GM19372 (cell line): ENCODE measurements around the gene HK3.

Experiments
- ATAC-seq: cut with Tn5 transposase; IDR thresholded peaks from one replicate; pipeline ENCODE4 v1.9.1; 2021; ENCODE audit warnings: mild to moderate bottlenecking, low read depth, moderate library complexity; ENCODE audit not compliant: unreplicated experiment

The HK3 gene

DNA sequence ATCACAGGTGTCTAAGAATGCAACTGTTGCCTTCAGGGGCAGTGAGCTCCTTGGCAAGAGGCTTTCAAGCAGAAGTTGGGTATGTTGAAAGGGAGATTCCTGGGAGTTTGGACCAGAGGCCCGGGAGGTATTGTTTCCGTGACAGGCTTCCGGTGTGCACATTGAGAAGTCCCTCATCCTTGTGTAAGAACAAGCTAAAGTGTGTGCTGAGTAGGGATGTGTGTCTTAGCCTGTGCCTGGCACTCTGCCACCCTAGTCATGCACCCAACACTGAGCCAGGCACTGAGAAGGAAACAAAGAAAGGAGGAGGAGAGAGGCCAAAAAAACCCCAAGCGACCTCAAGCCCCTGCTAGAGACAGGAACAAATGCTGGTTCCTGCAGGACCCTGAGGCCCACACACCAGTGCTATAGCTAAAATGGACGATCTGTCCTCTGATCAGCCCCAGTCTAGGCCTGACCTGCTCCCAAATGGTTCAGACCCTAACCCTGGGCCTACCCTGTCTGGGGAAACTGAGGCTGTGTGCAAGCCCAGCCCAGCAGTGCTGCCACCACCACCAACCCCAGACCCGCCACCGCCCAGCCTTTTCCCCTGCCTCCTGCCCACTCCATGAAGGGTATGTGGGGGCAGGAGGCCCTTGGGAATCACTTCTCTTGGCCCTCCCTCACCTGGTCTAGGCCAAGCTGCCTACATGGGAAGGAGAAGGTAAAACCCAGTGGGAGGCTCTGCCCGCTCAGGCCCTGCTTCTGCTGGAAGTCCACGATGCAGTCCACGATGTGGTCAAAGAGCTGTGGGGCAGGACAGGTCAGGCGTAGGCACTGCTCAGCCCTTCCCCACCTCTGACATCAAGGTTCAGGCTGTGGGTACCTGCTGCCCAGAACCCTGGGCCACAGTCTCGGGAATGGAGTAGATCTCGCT is 12.6 kb downstream of the HK3 start:
- ATAC-seq, result no peak

- no peak for ATAC-seq
Observed at GRCh38 chr5:176884571-176884890, 14.6 kb downstream of the HK3 start.

- ATAC-seq, result no peak
Observed at GRCh38 chr5:176883700-176884570, 15.2 kb downstream of the HK3 start.

GRCh38 chr5:176882567-176882903 is 16.6 kb downstream of the HK3 start:
- ATAC-seq, result no peak

- no peak for ATAC-seq
Observed at GRCh38 chr5:176881816-176882566, 17.2 kb downstream of the HK3 start.

GRCh38 chr5:176881021-176881749 is 18.0 kb downstream of the HK3 start:
- ATAC-seq, result no peak

DNA sequence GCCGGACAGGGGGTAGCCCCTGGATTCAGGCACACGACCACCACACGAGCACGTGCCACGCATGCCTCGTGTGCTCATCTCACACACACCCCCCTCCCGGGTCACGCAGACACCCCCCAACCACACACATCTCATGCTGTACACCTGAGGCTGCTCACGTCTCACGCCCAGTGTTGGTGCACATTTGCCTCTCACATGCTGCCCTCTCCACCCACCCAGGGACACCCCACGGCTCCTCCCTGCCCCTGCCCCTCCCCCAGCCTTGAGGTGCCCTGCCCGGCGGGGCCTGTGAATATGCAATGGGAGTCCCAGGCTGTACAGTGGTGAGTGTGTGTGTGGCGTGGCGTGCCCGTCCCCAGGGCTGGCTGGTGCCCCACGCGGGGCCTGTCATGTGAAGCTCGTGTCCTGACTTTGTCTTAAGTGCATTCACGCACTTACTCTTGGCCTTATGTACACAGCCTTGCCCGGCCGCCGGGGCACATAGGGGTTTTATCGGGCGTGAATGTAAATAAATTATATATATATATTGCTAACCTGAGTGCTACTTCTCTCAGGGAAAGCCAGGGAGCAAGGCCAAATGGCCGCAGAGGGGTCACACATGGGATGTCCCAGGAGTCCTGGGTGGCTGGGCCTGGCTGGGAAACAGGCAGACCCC is 18.7 kb downstream of the HK3 start:
- ATAC-seq, result no peak

DNA sequence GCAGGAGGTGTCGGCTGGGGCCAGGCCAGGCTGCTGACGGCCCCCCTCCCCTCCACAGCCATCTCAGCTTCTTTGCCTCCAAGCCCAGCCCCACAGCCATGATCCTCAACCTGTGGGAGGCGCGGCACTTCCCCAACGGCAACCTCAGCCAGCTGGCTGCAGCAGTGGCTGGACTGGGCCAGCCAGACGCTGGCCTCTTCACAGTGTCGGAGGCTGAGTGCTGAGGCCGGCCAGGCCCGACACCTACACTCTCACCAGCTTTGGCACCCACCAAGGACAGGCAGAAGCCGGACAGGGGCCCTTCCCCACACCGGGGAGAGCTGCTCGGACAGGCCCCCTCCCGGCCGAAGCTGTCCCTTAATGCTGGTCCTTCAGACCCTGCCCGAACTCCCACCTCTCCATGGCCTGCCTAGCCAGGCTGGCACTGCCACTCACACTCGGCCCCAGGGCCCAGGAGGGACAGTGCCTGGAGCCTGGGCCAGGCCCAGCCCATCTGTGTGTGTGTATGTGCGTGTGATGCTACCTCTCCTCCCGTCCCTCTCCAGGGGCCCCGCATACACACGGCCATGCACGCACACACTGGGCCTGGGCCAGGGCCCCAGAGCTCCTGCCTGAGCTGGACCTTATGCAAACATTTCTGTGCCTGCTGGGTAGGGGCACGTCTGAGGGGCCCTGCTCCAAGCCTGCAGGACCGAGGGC is 19.3 kb downstream of the HK3 start:
- ATAC-seq, result no peak

- no peak for ATAC-seq
Observed at GRCh38 chr5:176878906-176879662, 20.1 kb downstream of the HK3 start.

- ATAC-seq, result no peak
Observed at GRCh38 chr5:176878463-176878862, 20.7 kb downstream of the HK3 start.

DNA sequence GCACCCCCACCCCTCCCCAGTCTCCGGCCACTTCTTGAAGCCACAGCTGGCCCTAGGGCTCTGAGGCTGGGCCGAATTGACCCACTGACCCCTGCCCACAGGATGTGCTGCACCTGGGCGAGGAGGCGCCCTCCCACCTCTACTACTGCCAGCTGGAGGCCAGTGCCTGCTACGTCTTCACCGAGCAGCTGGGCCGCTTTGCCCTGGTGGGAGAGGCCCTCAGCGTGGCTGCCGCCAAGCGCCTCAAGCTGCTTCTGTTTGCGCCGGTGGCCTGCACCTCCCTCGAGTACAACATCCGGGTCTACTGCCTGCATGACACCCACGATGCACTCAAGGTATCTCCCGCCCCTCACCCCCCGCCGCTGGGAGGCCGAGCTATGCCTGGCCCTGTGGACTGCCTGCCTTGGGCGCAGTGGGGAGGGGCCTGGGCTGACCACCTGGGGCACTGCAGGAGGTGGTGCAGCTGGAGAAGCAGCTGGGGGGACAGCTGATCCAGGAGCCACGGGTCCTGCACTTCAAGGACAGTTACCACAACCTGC is 21.3 kb downstream of the HK3 start:
- no peak for ATAC-seq

DNA sequence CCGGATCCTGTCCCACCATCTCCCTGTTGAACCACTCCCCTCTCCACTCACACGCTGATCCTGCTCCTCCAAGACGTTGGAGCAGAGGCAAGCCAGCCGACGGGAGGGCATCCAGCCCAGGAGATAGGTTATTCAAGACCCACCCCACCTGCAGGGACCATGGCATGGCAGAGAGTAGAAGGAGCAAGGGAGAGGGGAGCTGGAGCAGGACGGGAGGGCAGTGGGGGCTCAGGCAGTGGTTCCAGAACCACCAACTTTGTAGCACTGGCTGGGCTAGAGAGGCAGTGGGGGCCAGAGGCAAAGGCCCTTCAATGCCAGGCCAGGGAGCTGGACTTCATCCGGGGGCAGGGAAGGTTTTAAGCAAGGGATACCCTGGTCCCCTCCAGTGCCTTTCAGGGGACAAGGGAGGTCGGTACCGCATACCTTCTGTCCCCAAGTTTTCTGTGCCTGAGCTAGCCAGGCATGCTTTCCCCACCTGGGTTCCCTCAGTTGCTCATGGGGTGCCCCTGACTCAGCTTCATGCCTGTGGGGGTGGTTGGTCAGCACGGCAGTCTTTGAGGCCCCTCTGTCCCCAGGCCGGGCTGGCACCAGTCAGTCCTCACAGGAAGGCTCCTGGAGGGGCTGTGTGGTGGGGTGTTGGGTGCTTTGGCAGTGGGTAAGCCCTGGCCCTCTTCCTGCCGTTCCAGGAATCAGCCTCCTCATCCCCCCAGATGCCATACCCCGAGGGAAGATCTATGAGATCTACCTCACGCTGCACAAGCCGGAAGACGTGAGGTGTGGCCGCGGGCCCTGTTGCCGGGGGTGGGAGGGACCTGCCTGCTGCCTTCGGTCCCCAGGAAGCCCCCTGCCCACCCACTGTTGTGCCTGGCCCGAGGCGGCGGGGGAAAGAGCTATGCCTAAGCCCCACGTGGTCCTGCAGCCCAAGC is 22.4 kb downstream of the HK3 start:
- no peak for ATAC-seq

GRCh38 chr5:176875783-176876505 is 23.2 kb downstream of the HK3 start:
- ATAC-seq, result no peak

DNA sequence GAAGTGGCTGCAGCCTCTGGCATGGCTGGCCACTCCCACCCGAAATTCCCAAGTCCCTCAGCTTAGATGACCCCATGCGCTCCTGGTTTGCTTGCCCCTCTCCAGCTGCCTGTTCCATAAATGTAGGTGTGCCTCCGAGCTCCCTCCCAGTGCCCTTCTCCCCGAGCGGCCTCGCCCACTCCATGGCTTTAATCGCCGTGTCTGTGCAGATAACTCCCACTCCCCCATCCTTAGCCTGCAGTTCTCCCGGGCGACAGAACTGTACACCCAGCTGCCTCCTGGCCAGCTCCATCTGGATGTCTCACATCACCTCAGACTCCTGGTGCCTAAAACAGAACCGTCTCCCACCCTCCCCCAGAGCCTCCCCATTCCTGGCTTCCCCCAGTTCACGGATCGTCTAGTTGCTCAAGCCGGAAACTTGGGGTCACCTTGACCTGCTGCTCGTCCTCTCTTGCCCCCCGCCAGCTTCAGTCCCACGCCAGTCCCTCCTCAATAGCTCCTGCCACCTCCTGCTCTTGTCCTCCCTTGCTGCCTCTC is 24.1 kb downstream of the HK3 start:
- ATAC-seq, result no peak

GRCh38 chr5:176874198-176874780 is 24.9 kb downstream of the HK3 start:
- ATAC-seq, result no peak
